ENCODE measurements around the gene DLG2.
"Not testable (repeated sequence)": the region's sequence is repeated elsewhere in the genome, so short reads cannot be mapped to it uniquely, and the experiment has no call there.

DLG2 gene

GRCh38 chr11:84833488-84834088 lies 793.6 kb downstream of the DLG2 start:
- no peak for DNase-seq (ENCODE audit: low spot score)

- no peak for DNase-seq (ENCODE audit: low spot score)
These were observed 796.8 kb downstream of the DLG2 start for GRCh38 chr11:84830372-84830771.

GRCh38 chr11:84829162-84829561 lies 798.0 kb downstream of the DLG2 start:
- no peak for DNase-seq (ENCODE audit: low spot score)

- DNase-seq (ENCODE audit: low spot score): no peak
These were observed 798.5 kb downstream of the DLG2 start for GRCh38 chr11:84828616-84829015.

GRCh38 chr11:84825106-84825660 lies 802.0 kb downstream of the DLG2 start:
- no peak for DNase-seq (ENCODE audit: low spot score)

GRCh38 chr11:84824624-84825023 lies 802.5 kb downstream of the DLG2 start:
- DNase-seq (ENCODE audit: low spot score): no peak

GRCh38 chr11:84819537-84819936 lies 807.6 kb downstream of the DLG2 start:
- DNase-seq (ENCODE audit: low spot score): no peak

GRCh38 chr11:84819128-84819527 lies 808.0 kb downstream of the DLG2 start:
- DNase-seq (ENCODE audit: low spot score): no peak

- no peak for DNase-seq (ENCODE audit: low spot score)
These were observed 809.1 kb downstream of the DLG2 start for GRCh38 chr11:84817998-84818397.

GRCh38 chr11:84812471-84812969 lies 814.6 kb downstream of the DLG2 start:
- no peak for DNase-seq (ENCODE audit: low spot score)

GRCh38 chr11:84806354-84806753 lies 820.8 kb downstream of the DLG2 start:
- DNase-seq (ENCODE audit: low spot score): no peak

GRCh38 chr11:84804041-84804440 lies 823.1 kb downstream of the DLG2 start:
- no peak for DNase-seq (ENCODE audit: low spot score)

GRCh38 chr11:84800755-84801346 lies 826.3 kb downstream of the DLG2 start:
- peak; percentile 9 for DNase-seq (ENCODE audit: low spot score)

GRCh38 chr11:84799112-84799511 lies 828.0 kb downstream of the DLG2 start:
- DNase-seq (ENCODE audit: low spot score): no peak

GRCh38 chr11:84795698-84796097 lies 831.4 kb downstream of the DLG2 start:
- DNase-seq (ENCODE audit: low spot score): no peak

- DNase-seq (ENCODE audit: low spot score): no peak
These were observed 832.3 kb downstream of the DLG2 start for GRCh38 chr11:84794663-84795443.

- DNase-seq (ENCODE audit: low spot score): no peak
These were observed 833.8 kb downstream of the DLG2 start for GRCh38 chr11:84793318-84793717.

GRCh38 chr11:84790849-84791427 lies 836.2 kb downstream of the DLG2 start:
- no peak for DNase-seq (ENCODE audit: low spot score)

GRCh38 chr11:84788220-84788619 lies 838.9 kb downstream of the DLG2 start:
- DNase-seq (ENCODE audit: low spot score): no peak

GRCh38 chr11:84784158-84784557 lies 843.0 kb downstream of the DLG2 start:
- DNase-seq (ENCODE audit: low spot score): not testable (repeated sequence)

- DNase-seq (ENCODE audit: low spot score): peak; percentile 16
These were observed 846.4 kb downstream of the DLG2 start for GRCh38 chr11:84780689-84781293.

- no peak for DNase-seq (ENCODE audit: low spot score)
These were observed 851.6 kb downstream of the DLG2 start for GRCh38 chr11:84775503-84775902.
